AML-193 (cell line): ENCODE results near the gene MTHFR.

ENCODE experiments used
- DNase-seq, 2 experiments: peaks; one replicate each; lab custom pipeline; 2025; lab: John Stamatoyannopoulos, UW

Gene MTHFR

GRCh38 chr1:11759791-11760190 is 46.0 kb downstream of the MTHFR start:
- DNase-seq: no peak

- DNase-seq: no peak
Observed at GRCh38 chr1:11757047-11757446, 48.7 kb downstream of the MTHFR start.

GRCh38 chr1:11753555-11754208 is 52.1 kb downstream of the MTHFR start:
- DNase-seq: no peak

GRCh38 chr1:11752359-11753088 is 53.2 kb downstream of the MTHFR start:
- DNase-seq: no peak

- DNase-seq: no peak
Observed at GRCh38 chr1:11751087-11751486, 54.7 kb downstream of the MTHFR start.

- DNase-seq: no peak
Observed at GRCh38 chr1:11749996-11750395, 55.8 kb downstream of the MTHFR start.

- DNase-seq: peak; percentile 61 to 62
Observed at GRCh38 chr1:11749203-11749689, 56.5 kb downstream of the MTHFR start.

- no peak for DNase-seq
Observed at GRCh38 chr1:11748294-11749202, 57.2 kb downstream of the MTHFR start.

- DNase-seq: no peak
Observed at GRCh38 chr1:11746795-11747487, 58.8 kb downstream of the MTHFR start.

GRCh38 chr1:11746092-11746491 is 59.7 kb downstream of the MTHFR start:
- DNase-seq: no peak

- no peak for DNase-seq
Observed at GRCh38 chr1:11744287-11744686, 61.5 kb downstream of the MTHFR start.

GRCh38 chr1:11741919-11742558 is 63.7 kb downstream of the MTHFR start:
- DNase-seq: no peak

GRCh38 chr1:11741482-11741881 is 64.3 kb downstream of the MTHFR start:
- no peak for DNase-seq

GRCh38 chr1:11740258-11741192 is 65.2 kb downstream of the MTHFR start:
- peak; percentile 69 to 77 for DNase-seq

GRCh38 chr1:11738783-11739182 is 67.0 kb downstream of the MTHFR start:
- DNase-seq: peak; percentile 66 to 74

- DNase-seq: no peak
Observed at GRCh38 chr1:11738096-11738495, 67.7 kb downstream of the MTHFR start.

GRCh38 chr1:11736746-11737639 is 68.8 kb downstream of the MTHFR start:
- DNase-seq: peak; percentile 97

GRCh38 chr1:11735854-11736745 is 69.7 kb downstream of the MTHFR start, which contains the start of gene AGTRAP:
Gene AGTRAP, plus strand, starts transcription at chr1:11736136. Its CDS starts 73 bp downstream, at chr1:11736209.
- peak; percentile 80 to 87 for DNase-seq
